ENCODE data around the gene OR4K14.

DNA sequence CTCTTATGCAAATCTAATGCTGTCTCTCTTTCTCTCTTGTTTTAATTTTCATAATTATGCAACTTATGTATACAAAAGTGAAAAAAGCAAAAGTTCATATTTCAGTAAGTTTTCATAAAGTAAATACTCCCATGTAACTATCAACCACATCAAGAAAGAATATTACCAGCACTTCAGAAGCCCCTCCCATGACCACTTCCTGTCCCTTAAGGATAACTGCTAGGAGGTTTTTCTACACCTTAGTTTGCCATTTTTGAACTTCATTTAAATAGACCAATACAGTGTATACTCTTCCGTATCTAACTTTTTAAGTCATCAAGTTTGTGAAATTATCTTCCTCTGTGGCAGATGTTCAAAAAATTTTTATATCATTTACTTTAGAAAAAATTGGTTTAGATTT, 44.3 kb downstream of the OR4K14 start:
- TF ChIP-seq, protein P1, sequence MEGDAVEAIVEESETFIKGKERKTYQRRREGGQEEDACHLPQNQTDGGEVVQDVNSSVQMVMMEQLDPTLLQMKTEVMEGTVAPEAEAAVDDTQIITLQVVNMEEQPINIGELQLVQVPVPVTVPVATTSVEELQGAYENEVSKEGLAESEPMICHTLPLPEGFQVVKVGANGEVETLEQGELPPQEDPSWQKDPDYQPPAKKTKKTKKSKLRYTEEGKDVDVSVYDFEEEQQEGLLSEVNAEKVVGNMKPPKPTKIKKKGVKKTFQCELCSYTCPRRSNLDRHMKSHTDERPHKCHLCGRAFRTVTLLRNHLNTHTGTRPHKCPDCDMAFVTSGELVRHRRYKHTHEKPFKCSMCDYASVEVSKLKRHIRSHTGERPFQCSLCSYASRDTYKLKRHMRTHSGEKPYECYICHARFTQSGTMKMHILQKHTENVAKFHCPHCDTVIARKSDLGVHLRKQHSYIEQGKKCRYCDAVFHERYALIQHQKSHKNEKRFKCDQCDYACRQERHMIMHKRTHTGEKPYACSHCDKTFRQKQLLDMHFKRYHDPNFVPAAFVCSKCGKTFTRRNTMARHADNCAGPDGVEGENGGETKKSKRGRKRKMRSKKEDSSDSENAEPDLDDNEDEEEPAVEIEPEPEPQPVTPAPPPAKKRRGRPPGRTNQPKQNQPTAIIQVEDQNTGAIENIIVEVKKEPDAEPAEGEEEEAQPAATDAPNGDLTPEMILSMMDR (IDR thresholded peaks at IDR 0.05), result no peak
- TF ChIP-seq POLR2A (IDR thresholded peaks at IDR 0.05), result no peak

Measured in body of pancreas (tissue), 4 donors.